Natural killer cell (primary cell): ENCODE measurements around the gene ANKRD13D. TPM values are rescaled to one million over a fixed set of nuclear protein-coding genes. Genes with fewer than 3 reads are reported as not detected.

Experiments
- ATAC-seq, 3 donors: fragments of 150-1000 bp in 2 of 3; fragments of 200-7000 bp in 1 of 3; cut with Tn5 transposase; 1 replicate in 1 of 3; 2 replicates in 2 of 3; pipeline ENCODE4 v1.10.0; 2021; ENCODE audit warnings: mild to moderate bottlenecking in 2 of 3, moderate library complexity in 2 of 3
- DNase-seq, 2 donors: peaks; one replicate each; pipeline versions ENCODE4 v3.0.0 to v3.0.0-alpha.2; 2013 to 2021; ENCODE audit warnings: mixed read lengths in 1 of 2
- H3K27ac ChIP-seq: one replicate; pipeline ENCODE4 v1.5.1; 2013; ENCODE audit warnings: mild to moderate bottlenecking, low read length
- H3K27me3 ChIP-seq: one replicate; pipeline ENCODE4 v1.6.1; 2013; ENCODE audit warnings: low read length; ENCODE audit not compliant: control insufficient read depth, insufficient read depth
- H3K36me3 ChIP-seq: one replicate; pipeline ENCODE4 v1.6.1; 2013; ENCODE audit warnings: low read length; ENCODE audit not compliant: control insufficient read depth, insufficient read depth
- H3K4me1 ChIP-seq: one replicate; pipeline ENCODE4 v1.6.1; 2013; ENCODE audit warnings: low read length; ENCODE audit not compliant: control insufficient read depth, insufficient read depth
- H3K4me3 ChIP-seq: one replicate; pipeline ENCODE4 v1.5.1; 2013; ENCODE audit warnings: low read length
- H3K9me3 ChIP-seq: one replicate; pipeline ENCODE4 v1.6.1; 2013; ENCODE audit warnings: low read length; ENCODE audit not compliant: control insufficient read depth, insufficient read depth
- H3K27ac Mint-ChIP-seq, 2 donors: one replicate each; pipeline ENCODE4 v1.8.0; 2022; ENCODE audit warnings: mild to moderate bottlenecking in 2 of 2, mixed read lengths in 2 of 2, moderate library complexity in 1 of 2
- H3K27me3 Mint-ChIP-seq, 2 donors: one replicate each; pipeline ENCODE4 v1.8.0; 2022; ENCODE audit warnings: low read depth in 2 of 2, mixed read lengths in 2 of 2
- H3K36me3 Mint-ChIP-seq: one replicate; pipeline ENCODE4 v1.8.0; 2022; ENCODE audit warnings: mixed read lengths
- H3K4me1 Mint-ChIP-seq, 2 donors: one replicate each; pipeline ENCODE4 v1.8.0; 2022; ENCODE audit warnings: mixed read lengths in 2 of 2
- H3K4me3 Mint-ChIP-seq: one replicate; pipeline ENCODE4 v1.8.0; 2022; ENCODE audit warnings: mild to moderate bottlenecking, moderate library complexity, mixed read lengths
- H3K9me3 Mint-ChIP-seq, 2 donors: one replicate each; pipeline ENCODE4 v1.8.0; 2022; ENCODE audit warnings: mixed read lengths in 2 of 2
- WGBS: methylation state at CpG from one replicate; pipeline ENCODE4 v1.1.7; 2013; ENCODE audit warnings: missing lambda C conversion rate; ENCODE audit not compliant: insufficient coverage; 5-methylcytosine and 5-hydroxymethylcytosine counted together
- intact Hi-C: fragments of 100-400 bp; cut with micrococcal nuclease; formaldehyde crosslinking; loops from one replicate; pipeline ENCODE4 v1.14.2; 2022
- total RNA-seq, 4 donors: library from RNA; stranded (reverse); fragments of 120-200 nt in 1 of 4; gene quantifications; one replicate each; pipeline versions ENCODE4 v1.2.3 to v1.2.4, GENCODE V29; 2013 to 2022
- TF ChIP-seq, protein P1 (sequence below): fragments of 200-600 bp; IDR thresholded peaks from one replicate; pipeline ENCODE4 v1.8.0; 2022; ENCODE audit warnings: antibody characterized with exemption

Gene ANKRD13D
- total RNA-seq, 3 donors from 2014 or later (not counting 1 experiment from before 2014, with no cell fraction given), result 212 to 316 (median 231) TPM

DNA sequence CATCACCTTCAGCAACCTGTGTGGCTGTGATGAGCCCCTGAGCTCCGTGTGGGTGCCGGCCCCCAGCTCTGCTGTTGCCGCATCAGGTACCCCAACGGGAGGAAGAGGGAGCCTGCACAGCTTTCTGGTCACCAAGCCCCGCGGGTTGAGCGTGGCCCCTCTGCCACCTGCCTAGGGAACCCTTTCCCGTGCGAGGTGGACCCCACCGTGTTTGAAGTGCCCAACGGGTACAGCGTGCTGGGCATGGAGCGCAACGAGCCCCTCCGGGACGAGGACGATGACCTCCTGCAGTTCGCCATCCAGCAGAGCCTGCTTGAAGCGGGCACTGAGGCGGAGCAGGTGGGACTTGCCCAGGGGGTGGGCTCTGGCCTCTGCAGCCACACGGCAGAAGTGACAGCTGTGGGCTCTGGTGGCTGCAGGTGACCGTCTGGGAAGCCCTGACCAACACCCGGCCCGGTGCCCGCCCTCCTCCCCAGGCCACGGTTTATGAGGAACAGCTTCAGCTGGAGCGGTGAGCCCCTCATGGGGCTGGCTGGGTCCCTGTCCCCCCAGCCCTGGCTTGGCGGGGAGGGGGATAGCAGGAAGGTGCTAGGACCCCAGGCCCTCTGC, 12.3 kb downstream of the ANKRD13D start:
- no peaks in the 10 kb centered on the region for H3K27me3 ChIP-seq
- no peaks in the 10 kb centered on the region for H3K9me3 ChIP-seq
- DNase-seq (no peak), ATAC-seq (no peak)
- H3K4me3 ChIP-seq, result no peak overlapping the region
- no peak overlapping the region for H3K27ac ChIP-seq
- peaks cover 42% of the 10 kb centered on the region for H3K36me3 ChIP-seq
- no peaks in the 10 kb centered on the region for H3K27me3 Mint-ChIP-seq
- H3K9me3 Mint-ChIP-seq, result no peaks in the 10 kb centered on the region
- intact Hi-C loops, result no loop called here
- no peak overlapping the region for H3K4me3 Mint-ChIP-seq
- H3K36me3 Mint-ChIP-seq, result peaks cover 9% of the 10 kb centered on the region
- H3K4me1 Mint-ChIP-seq, result peaks cover 17 to 25% of the 10 kb centered on the region in 2 donors
- TF ChIP-seq, protein P1, sequence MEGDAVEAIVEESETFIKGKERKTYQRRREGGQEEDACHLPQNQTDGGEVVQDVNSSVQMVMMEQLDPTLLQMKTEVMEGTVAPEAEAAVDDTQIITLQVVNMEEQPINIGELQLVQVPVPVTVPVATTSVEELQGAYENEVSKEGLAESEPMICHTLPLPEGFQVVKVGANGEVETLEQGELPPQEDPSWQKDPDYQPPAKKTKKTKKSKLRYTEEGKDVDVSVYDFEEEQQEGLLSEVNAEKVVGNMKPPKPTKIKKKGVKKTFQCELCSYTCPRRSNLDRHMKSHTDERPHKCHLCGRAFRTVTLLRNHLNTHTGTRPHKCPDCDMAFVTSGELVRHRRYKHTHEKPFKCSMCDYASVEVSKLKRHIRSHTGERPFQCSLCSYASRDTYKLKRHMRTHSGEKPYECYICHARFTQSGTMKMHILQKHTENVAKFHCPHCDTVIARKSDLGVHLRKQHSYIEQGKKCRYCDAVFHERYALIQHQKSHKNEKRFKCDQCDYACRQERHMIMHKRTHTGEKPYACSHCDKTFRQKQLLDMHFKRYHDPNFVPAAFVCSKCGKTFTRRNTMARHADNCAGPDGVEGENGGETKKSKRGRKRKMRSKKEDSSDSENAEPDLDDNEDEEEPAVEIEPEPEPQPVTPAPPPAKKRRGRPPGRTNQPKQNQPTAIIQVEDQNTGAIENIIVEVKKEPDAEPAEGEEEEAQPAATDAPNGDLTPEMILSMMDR, result no peak
- 96% methylated on average over 28 of the region's 28 CpGs for WGBS
- peak overlapping the region in 1 of 2 donors; percentile 82 for H3K27ac Mint-ChIP-seq
- peaks cover 25% of the 10 kb centered on the region for H3K4me1 ChIP-seq

DNA sequence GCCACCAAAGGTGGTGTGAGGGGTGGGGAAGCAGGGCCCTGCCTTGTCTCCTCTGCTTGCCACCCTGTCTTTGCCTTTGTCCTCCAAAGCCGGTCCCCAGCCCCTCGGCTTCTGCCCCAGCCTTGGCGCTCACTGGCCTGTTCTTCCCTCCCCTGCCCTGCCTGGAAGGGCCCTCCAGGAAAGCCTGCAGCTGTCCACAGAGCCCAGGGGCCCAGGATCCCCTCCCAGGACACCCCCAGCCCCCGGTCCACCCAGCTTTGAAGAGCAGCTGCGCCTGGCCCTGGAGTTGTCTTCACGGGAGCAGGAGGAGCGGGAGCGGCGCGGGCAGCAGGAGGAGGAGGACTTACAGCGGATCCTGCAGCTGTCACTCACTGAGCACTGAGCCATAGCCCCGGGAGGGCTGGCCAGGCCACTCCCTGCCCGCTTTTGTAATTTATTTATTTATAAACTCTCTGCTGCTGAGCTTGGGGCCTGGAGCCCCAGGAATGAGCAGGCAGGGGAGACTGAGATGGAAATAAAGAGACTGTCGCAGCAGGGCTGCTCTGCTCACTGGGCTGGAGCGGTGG, 12.9 kb downstream of the ANKRD13D start:
- ATAC-seq (no peak), DNase-seq (no peak)
- peaks cover 38% of the 10 kb centered on the region for H3K36me3 ChIP-seq
- Mint-ChIP-seq H3K4me1 (peaks cover 13 to 25% of the 10 kb centered on the region in 2 donors), H3K4me3 (peak overlapping the region; percentile 79), H3K36me3 (peaks cover 3% of the 10 kb centered on the region), H3K9me3 (no peaks in the 10 kb centered on the region), H3K27ac (peak overlapping the region; percentile 54 to 82), H3K27me3 (no peaks in the 10 kb centered on the region)
- H3K27ac ChIP-seq, result peak overlapping the region; percentile 43
- H3K4me1 ChIP-seq, result peaks cover 25% of the 10 kb centered on the region
- intact Hi-C loops, result loop anchor here (2.0 kb wide), 1 partner anchor 13 kb away; the partner anchor contains the start of gene ANKRD13D
- WGBS, result 96% methylated on average over 15 of the region's 15 CpGs
- H3K4me3 ChIP-seq, result no peak overlapping the region
- no peaks in the 10 kb centered on the region for H3K9me3 ChIP-seq
- TF ChIP-seq, protein P1, result no peak
- H3K27me3 ChIP-seq, result no peaks in the 10 kb centered on the region

DNA sequence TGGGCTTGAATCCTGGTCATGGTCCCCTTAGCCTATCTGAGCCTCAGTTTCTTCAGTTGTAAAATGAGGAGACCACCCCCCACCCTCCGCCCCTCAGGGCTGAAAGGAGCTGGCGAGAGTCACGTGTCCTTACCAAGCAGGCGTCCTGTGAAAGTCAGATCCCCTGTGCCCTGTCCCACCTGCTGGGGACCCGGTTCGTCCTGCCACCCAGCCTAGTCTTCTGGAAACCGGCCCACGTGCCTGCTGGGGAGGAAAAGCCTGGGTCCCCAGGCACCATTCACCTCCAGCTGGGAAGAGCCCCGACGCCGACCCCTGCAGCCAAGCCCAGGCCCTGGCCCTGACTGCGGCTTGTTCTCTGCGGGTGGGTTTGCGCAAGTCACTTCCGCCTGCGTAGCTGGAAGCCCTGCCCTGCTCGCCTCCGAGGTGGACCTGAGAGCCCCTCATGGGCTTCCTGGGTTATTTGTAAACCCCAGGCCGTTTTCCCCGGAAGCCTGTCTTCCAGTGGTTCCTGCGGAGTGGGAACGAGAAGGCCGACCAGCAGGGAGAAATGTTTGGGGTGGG, 13.5 kb downstream of the ANKRD13D start:
- H3K27ac Mint-ChIP-seq, result peak overlapping the region; percentile 54 to 82
- Histone ChIP-seq H3K27me3 (no peaks in the 10 kb centered on the region), H3K4me1 (peaks cover 25% of the 10 kb centered on the region), H3K27ac (peak overlapping the region; percentile 43), H3K9me3 (no peaks in the 10 kb centered on the region), H3K36me3 (peaks cover 36% of the 10 kb centered on the region), H3K4me3 (peak overlapping the region; percentile 50)
- DNase-seq, result peak in 1 of 2 donors; percentile 43
- H3K9me3 Mint-ChIP-seq, result no peaks in the 10 kb centered on the region
- peak; percentile 52 to 77 (median 55) for ATAC-seq
- H3K4me1 Mint-ChIP-seq, result peaks cover 13 to 25% of the 10 kb centered on the region in 2 donors
- TF ChIP-seq, protein P1, result no peak
- no peaks in the 10 kb centered on the region for H3K36me3 Mint-ChIP-seq
- no peaks in the 10 kb centered on the region for H3K27me3 Mint-ChIP-seq
- intact Hi-C loops, result loop anchor here (2.0 kb wide), 1 partner anchor 14 kb away; the partner anchor contains the start of gene ANKRD13D
- peak overlapping the region; percentile 79 for H3K4me3 Mint-ChIP-seq
- 42% methylated on average over 20 of the region's 23 CpGs for WGBS
